ENCODE results near the gene STAG2. TPM values are rescaled to one million over a fixed set of nuclear protein-coding genes. Genes with fewer than 3 reads are reported as not detected.
"Not testable (repeated sequence)": the region's sequence is repeated elsewhere in the genome, so short reads cannot be mapped to it uniquely, and the experiment has no call there.

The STAG2 gene
- total and polyA plus RNA-seq, 2 experiments from 2014 or later: 16.5 to 70.9 TPM

- Histone ChIP-seq H3K27me3 (no peaks in the 10 kb centered on the region), H4K20me1 (ENCODE audit: insufficient read depth, poor library complexity, severe bottlenecking) (no peaks in the 10 kb centered on the region), H3K9me2 (replicated peaks; ENCODE audit: insufficient read depth) (no peaks in the 10 kb centered on the region), H3K4me2 (no peak overlapping the region), H3K4me3 (no peak overlapping the region), H3K27ac (no peak overlapping the region), H3K79me2 (peaks cover 2% of the 10 kb centered on the region), H3K36me3 (replicated peaks; ENCODE audit: insufficient read depth, low read depth) (no peaks in the 10 kb centered on the region), H2AFZ (no peak overlapping the region), H3K9me3 (ENCODE audit: low read depth) (no peaks in the 10 kb centered on the region), H3K4me1 (ENCODE audit: insufficient read depth) (no peaks in the 10 kb centered on the region)
- no peak for DNase-seq (ENCODE audit: low spot score)
- TF ChIP-seq CTCF (IDR thresholded peaks at IDR 0.05; ENCODE audit: poor library complexity) (no peak), EZH2phosphoT487 (IDR thresholded peaks at IDR 0.05; ENCODE audit: low read depth, severe bottlenecking, unreplicated experiment) (no peak), EZH2 (IDR thresholded peaks at IDR 0.05; ENCODE audit: borderline replicate concordance) (no peak)
- 60% methylated on average over 1 of the region's 1 CpG for WGBS (ENCODE audit: low lambda C conversion rate, missing lambda C conversion rate)
Measured at GRCh38 chrX:124042042-124042441, 80.5 kb downstream of the STAG2 start.

GRCh38 chrX:124045109-124045508 lies 83.6 kb downstream of the STAG2 start:
- no peaks in the 10 kb centered on the region for H3K9me3 ChIP-seq (ENCODE audit: low read depth)
- H3K36me3 ChIP-seq (replicated peaks; ENCODE audit: insufficient read depth, low read depth): no peaks in the 10 kb centered on the region
- 77% methylated on average over 4 of the region's 4 CpGs for WGBS (ENCODE audit: low lambda C conversion rate, missing lambda C conversion rate)
- H3K4me2 ChIP-seq: no peak overlapping the region
- no peak for TF ChIP-seq EZH2 (IDR thresholded peaks at IDR 0.05; ENCODE audit: borderline replicate concordance)
- no peak for TF ChIP-seq CTCF (IDR thresholded peaks at IDR 0.05; ENCODE audit: poor library complexity)
- TF ChIP-seq EZH2phosphoT487 (IDR thresholded peaks at IDR 0.05; ENCODE audit: low read depth, severe bottlenecking, unreplicated experiment): no peak
- H3K9me2 ChIP-seq (replicated peaks; ENCODE audit: insufficient read depth): no peaks in the 10 kb centered on the region
- no peaks in the 10 kb centered on the region for H4K20me1 ChIP-seq (ENCODE audit: insufficient read depth, poor library complexity, severe bottlenecking)
- H3K27ac ChIP-seq: no peak overlapping the region
- H3K4me1 ChIP-seq (ENCODE audit: insufficient read depth): no peaks in the 10 kb centered on the region
- no peaks in the 10 kb centered on the region for H3K79me2 ChIP-seq
- H2AFZ ChIP-seq: no peak overlapping the region
- DNase-seq (ENCODE audit: low spot score): no peak
- no peak overlapping the region for H3K4me3 ChIP-seq
- H3K27me3 ChIP-seq: no peaks in the 10 kb centered on the region

GRCh38 chrX:124084417-124084816 lies 122.9 kb downstream of the STAG2 start:
- not testable (repeated sequence) for H3K9me3 ChIP-seq (ENCODE audit: low read depth); H3K27ac ChIP-seq; H2AFZ ChIP-seq; H3K36me3 ChIP-seq (replicated peaks; ENCODE audit: insufficient read depth, low read depth); H3K9me2 ChIP-seq (replicated peaks; ENCODE audit: insufficient read depth); DNase-seq (ENCODE audit: low spot score); H3K27me3 ChIP-seq; H3K79me2 ChIP-seq; H3K4me3 ChIP-seq; H4K20me1 ChIP-seq (ENCODE audit: insufficient read depth, poor library complexity, severe bottlenecking); H3K4me2 ChIP-seq; H3K4me1 ChIP-seq (ENCODE audit: insufficient read depth)
- WGBS (ENCODE audit: low lambda C conversion rate, missing lambda C conversion rate): 69% methylated on average over 6 of the region's 6 CpGs

GRCh38 chrX:124085063-124085462 lies 123.6 kb downstream of the STAG2 start:
- TF ChIP-seq EZH2phosphoT487 (IDR thresholded peaks at IDR 0.05; ENCODE audit: low read depth, severe bottlenecking, unreplicated experiment): no peak
- no peak for TF ChIP-seq EZH2 (IDR thresholded peaks at IDR 0.05; ENCODE audit: borderline replicate concordance)
- TF ChIP-seq CTCF (IDR thresholded peaks at IDR 0.05; ENCODE audit: poor library complexity): no peak
- no peaks in the 10 kb centered on the region for H3K36me3 ChIP-seq (replicated peaks; ENCODE audit: insufficient read depth, low read depth)

More at GRCh38 chrX:124085063-124085462, 123.6 kb downstream of the STAG2 start:
- Histone ChIP-seq H3K79me2 (no peaks in the 10 kb centered on the region), H3K9me2 (replicated peaks; ENCODE audit: insufficient read depth) (no peaks in the 10 kb centered on the region), H2AFZ (no peak overlapping the region), H3K4me2 (no peak overlapping the region), H3K9me3 (ENCODE audit: low read depth) (no peaks in the 10 kb centered on the region), H4K20me1 (ENCODE audit: insufficient read depth, poor library complexity, severe bottlenecking) (no peaks in the 10 kb centered on the region), H3K27me3 (no peaks in the 10 kb centered on the region), H3K4me1 (ENCODE audit: insufficient read depth) (no peaks in the 10 kb centered on the region), H3K4me3 (no peak overlapping the region), H3K27ac (no peak overlapping the region)
- 72% methylated on average over 2 of the region's 2 CpGs for WGBS (ENCODE audit: low lambda C conversion rate, missing lambda C conversion rate)
- no peak for DNase-seq (ENCODE audit: low spot score)
